ENCODE measurements around the gene ALOX5AP.
"Not testable (repeated sequence)": the region's sequence is repeated elsewhere in the genome, so short reads cannot be mapped to it uniquely, and the experiment has no call there.

The ALOX5AP gene

DNA sequence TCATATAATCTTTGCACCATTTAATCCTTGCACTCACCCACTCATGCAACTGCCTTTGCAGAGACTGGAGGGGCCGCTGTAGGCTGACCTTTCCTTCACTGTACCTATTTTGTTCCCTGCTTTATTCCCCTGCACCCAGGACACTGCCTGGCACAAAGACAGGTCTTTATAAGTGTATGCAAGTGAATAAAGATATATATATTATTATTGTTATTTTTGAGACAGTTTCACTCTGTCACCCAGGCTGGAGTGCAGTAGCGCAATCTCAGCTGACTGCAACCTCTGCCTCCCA, 3.8 kb downstream of the ALOX5AP start:
- DNase-seq, result peak; percentile 59

DNA sequence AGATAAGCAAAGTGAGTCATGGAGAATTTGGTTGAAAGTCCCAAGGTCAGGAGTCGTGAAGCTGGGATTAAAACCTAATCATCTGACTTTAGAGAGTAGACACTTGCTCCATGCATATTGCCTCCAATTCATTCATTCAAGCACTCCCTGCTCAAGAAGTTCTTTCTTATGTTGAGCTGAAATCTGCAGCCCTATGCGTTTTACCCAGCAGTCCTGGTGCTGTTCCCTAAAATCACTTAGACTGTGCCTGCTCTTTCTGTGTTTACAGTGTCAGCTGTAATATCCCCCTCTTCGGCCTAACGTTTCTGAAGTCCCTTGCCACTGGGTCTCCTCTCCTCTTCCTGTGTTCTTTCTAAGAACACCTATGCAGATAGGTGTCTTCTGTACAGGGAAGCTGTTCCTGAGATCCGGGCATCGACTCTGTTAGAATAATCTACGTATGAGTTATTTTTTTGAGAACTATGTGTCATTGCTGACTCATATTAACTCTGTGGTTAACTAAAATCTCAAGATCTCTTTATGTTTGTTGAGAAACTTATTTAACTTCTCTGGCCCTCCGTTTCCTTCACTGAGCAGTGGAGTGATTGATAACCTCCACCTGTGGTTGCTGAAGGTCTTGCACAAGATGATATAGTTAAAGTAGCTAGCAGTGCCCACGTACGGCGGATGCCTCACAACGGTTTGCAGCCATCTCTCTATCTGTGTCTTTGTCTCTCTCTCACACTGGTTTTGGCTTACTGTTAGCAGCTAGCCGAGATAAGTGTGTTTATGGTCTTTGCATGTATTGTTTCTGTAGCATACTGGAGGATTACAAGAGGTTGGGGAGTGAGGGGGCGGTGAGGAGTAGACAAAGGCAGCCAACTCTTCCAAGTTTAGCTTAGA, 4.7 kb downstream of the ALOX5AP start:
- DNase-seq, result peak; percentile 86

DNA sequence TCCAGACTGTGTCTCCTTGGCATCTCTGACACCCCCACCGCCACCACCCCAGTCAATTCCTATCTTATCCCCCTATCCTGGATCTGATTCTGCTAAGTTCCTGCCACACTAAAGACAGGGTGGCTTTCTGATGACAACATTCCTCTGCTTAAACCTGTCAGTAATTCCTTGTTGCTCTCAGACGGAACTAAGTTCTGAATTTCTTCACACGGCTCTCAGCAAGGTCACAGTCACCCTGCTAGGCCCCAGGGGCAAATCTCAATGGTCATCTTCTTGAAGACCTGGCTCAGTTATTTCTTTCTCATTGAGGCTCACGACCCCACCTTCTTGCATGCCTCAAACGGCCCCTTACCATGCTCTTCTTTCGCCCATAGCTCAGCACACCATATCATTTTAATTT, 7.6 kb downstream of the ALOX5AP start:
- DNase-seq, result no peak

DNA sequence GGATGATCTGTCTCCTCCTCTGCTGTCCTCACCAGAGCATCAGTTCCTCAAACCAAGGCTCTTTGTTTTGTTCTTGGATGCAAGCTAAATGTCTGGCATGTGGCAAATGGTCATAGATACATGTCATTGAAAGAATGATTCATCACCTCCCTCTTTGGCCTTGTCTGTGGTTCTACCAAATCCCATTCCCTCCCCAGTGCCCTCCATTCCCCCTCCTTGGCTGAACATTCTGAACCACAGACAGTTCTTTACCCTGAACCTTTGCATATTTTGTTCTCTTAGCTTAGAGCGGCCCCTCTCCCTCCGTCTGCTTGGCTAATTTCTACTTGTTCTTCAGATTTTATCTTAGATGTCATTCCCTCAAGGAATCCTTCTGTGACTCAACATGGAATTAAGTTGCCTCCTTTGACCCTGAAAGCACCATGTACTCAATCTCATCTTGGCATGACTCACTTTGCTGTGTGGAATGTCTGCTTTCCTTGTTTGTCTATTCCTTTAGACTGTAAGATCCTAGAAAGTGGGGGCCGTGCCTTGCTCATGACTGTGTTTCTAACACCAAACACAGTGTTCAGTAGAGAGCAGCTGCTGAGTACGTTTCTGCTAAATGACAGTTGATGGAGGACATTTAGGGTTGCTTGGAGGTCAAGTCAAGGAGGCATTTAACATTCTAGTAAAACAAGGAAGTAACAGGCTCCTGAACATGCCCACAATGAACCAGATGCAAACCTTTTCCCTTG, 8.1 kb downstream of the ALOX5AP start:
- DNase-seq, result no peak

GRCh38 chr13:30744056-30744680, 8.8 kb downstream of the ALOX5AP start:
- DNase-seq, result peak; percentile 93

- no peak for DNase-seq
Observed at GRCh38 chr13:30744681-30745077, 9.3 kb downstream of the ALOX5AP start.

DNA sequence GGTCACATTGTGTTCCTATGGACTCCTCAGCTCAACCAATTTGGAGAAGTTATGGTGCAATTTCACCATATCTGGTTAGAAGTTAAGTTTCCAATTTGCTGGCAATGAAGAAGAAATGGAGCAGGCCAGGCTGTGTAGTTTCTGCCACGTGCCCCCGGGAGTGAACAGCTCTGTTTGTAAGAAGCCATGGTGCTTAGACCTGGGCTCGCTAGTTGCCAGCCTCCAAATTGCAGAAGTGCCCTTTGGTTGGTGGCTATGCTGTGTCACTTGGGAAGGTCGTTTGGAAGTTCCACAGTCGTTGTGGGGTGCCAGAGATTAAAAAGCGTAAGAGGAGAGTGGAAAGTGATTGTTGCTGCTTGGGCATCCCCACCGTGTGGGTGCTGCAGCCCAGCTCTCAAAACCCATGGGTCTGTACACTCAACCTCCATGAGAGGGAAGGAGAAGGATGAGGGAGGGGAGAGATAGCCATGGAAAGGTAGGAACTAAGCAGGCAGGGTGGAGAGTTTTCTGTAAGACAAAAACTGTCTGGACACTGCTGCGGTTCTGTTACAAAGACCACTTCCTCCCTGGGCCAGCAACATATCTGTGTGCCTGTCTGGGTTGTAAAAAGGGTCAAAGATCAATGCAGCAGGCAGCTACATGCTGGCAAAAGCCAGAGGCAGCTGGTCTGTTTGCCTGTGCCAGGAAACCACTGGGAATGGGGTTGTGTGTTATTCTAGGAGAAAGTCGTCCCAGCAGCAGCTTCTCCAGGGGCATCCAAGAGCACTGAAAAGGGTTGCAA, 10.8 kb downstream of the ALOX5AP start:
- no peak for DNase-seq

DNA sequence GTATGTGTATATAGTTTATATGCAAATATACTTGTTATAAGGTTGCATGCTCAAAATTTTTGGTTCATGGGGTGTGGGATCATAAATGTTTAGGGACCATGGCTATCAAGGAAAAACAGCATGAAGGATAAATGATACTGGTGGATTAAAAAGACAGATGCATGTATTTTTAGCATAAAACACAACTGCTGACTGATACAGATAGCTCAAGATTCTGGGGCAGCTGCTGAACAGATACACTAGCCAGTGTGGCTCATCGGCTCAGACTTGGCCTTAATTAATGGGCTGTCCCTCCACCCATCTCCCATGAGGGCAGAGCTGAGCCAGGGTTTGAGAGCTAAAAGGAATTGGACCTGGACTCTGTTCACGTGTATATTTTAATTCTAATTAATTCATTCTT, 11.4 kb downstream of the ALOX5AP start:
- no peak for DNase-seq

DNA sequence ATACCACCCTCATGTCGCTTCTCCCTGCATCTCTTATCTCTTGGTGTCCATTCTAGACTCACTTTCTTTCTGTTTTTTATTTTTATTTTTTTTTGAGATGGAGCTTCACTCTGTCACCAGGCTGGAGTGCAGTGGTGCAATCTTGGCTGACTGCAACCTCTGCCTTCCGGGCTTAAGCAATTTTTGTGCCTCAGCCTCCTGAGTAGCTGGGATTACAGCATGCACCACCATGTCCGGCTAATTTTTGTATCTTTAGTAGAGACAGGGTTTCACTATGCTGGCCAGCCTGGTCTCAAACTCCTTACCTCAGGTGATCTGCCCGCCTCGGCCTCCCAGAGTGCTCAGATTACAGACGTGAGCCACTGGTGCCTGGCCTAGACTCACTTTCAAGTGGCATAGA, 12.5 kb downstream of the ALOX5AP start:
- DNase-seq, result not testable (repeated sequence)

- DNase-seq, result no peak
Observed at GRCh38 chr13:30748717-30749116, 13.4 kb downstream of the ALOX5AP start.

GRCh38 chr13:30750036-30750435, 14.7 kb downstream of the ALOX5AP start:
- no peak for DNase-seq

DNA sequence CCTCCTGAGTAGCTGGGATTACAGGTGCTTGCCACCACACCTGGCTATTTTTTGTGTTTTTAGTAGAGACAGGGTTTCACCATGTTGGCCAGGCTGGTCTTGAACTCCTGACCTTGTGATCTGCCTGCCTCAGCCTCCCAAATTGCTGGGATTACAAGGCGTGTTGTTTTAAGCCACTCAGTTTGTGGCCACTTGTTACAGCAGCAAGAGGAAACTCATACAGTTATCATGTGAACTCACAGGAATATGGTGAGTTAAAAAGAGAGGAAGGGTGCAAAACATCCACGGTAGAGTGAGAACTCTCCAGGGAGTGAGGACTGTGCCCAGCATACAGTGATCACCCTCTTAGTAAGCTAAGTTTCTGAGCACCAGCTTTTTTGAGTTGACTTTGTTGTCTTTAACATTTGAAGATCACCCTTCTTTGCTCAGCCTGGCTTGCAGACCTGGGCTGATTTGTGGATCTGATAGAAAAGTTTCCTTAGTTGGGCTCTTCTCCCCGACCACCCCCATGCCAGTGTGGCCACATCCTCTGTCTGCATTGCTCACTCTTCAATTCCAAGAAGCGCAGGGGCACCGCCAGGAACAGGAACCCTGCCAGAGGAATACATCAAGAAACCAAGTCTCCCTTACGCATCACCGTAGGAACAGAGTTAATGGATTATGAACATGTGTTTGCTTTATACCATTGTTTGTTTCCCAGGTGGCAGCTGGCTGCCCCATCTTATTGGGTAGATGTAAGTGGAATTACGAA, 16.0 kb downstream of the ALOX5AP start:
- no peak for DNase-seq

- no peak for DNase-seq
Observed at GRCh38 chr13:30752201-30752797, 17.0 kb downstream of the ALOX5AP start.

GRCh38 chr13:30753030-30753616, 17.8 kb downstream of the ALOX5AP start:
- DNase-seq, result no peak

- no peak for DNase-seq
Observed at GRCh38 chr13:30755678-30756077, 20.3 kb downstream of the ALOX5AP start.

DNA sequence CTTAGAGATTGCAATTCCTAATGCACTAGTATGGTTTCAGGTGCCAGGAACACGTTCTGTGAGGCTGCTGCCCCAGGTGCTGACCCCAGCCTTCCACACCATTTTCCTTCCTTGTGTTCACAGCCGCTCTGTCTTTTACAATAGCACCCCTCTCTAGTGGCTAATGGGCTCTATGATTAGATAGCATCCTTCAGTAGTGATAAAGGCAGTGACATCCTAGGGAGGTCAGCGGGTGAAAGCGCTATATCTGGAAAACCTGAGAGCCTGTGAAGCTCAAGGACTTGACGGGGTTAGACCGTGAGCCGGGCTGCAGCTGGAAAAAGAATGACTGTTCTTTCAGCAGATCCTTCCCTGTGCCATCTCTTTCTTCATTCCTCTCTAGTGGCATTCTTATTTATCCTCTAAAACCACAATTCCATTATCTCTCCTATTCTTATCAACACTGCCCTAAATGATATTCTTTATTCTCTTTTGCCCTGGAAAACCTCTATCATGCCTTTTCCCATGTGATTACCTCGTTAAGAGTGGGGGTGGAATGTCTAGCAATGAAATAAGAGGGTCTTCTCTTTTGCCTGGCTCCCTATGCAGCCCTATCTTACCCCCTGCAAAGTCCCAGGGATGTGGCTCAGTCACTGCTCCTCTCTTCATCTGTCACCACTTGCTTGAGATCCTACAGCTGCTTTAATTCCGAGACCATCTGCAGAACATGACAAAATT, 21.8 kb downstream of the ALOX5AP start:
- no peak for DNase-seq

GRCh38 chr13:30759748-30760147, 24.4 kb downstream of the ALOX5AP start:
- DNase-seq, result no peak

DNA sequence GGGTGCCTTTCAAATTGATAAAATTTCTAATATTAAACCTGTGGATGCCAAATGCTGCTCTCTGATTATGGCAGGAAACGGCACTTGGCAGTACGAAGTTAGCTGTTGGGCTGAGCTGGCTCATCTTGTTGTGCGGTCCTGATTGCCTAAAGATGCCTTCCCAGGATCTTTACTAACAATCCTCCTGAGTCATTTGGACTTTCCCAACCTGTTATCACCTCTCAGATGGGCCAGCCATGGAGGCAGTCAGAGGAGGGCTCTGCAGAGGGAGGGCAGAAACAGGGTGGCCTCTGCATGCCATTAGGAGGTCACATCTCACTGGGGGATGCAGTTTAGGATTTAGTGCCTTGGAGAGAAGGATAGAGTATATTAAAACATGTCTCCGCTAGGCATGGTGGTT, 27.3 kb downstream of the ALOX5AP start:
- DNase-seq, result no peak

GRCh38 chr13:30763786-30764413, 28.6 kb downstream of the ALOX5AP start:
- DNase-seq, result no peak

DNA sequence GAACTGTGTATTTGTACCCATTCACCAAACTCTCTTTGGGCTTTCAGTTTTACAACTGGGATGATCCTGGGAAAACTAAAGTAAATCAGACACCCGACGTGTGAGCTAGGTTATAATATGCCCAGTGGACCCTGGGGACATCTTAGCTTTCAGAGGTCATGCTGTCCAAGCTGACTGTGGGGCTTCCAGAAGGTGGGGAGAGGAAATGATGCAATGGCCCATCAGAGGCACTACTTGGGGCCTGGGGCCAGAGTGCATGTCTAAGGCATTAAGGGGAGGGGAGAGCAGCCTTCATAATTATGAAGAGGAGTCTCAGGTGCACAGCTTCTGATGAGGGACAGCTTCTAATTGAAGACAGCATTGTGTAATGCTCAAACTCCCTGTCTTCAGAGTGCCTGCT, 30.9 kb downstream of the ALOX5AP start:
- DNase-seq, result no peak
